Measurements from ENCODE around the gene PKD2. TPM values are rescaled to one million over a fixed set of nuclear protein-coding genes. Genes with fewer than 3 reads are reported as not detected.
A peak's percentile ranks its signal among the peaks of the same experiment; 100 is the strongest.

Gene PKD2
- total and polyA plus RNA-seq, 2 of the 4 experiments (the other 2 are of a cell fraction), result 43.8 to 51.3 TPM

- H3K9ac ChIP-seq (ENCODE audit: low read depth, low read length), result no peak overlapping the region
- no peak overlapping the region for H2BK15ac ChIP-seq (ENCODE audit: low read depth, low read length)
- peak overlapping the region; percentile 53 for H2AFZ ChIP-seq (replicated peaks; ENCODE audit: low read length, poor library complexity)
- no peak overlapping the region for H4K91ac ChIP-seq (ENCODE audit: insufficient read depth, low read depth, low read length)
- peak; percentile 26 for DNase-seq
- no peak overlapping the region for H3K18ac ChIP-seq (ENCODE audit: low read depth, low read length)
- no peak overlapping the region for H3K4me2 ChIP-seq (ENCODE audit: low read depth, low read length)
- H3K79me1 ChIP-seq (ENCODE audit: low read depth in 1 of 2, low read length in 2 of 2), result no peaks in the 10 kb centered on the region
- ChIA-PET CTCF (no interaction called here), POLR2A (ENCODE audit: unreplicated experiment) (no interaction called here)
- no peak overlapping the region for H3K23ac ChIP-seq (ENCODE audit: low read depth, low read length)
- intact Hi-C loops (cut with micrococcal nuclease) (no loop called here), dilution Hi-C loops (cut with HindIII; ENCODE audit: low sequenced_read_pairs, unreplicated experiment) (no loop called here), in situ Hi-C loops (cut with MboI; ENCODE audit: low sequenced_read_pairs) (no loop called here)
- H2AK5ac ChIP-seq (ENCODE audit: low read depth, low read length), result no peak overlapping the region
- no peaks in the 10 kb centered on the region for H3K27me3 ChIP-seq (ENCODE audit: control insufficient read depth, insufficient read depth, low read length)
- H3K56ac ChIP-seq (ENCODE audit: extremely low read depth, insufficient read depth, low read length), result no peak overlapping the region
- no peaks in the 10 kb centered on the region for H3K9me3 ChIP-seq (ENCODE audit: control insufficient read depth, insufficient read depth, low read length)
- no peaks in the 10 kb centered on the region for H3K36me3 ChIP-seq (ENCODE audit: control insufficient read depth, insufficient read depth, low read length)
- H2BK20ac ChIP-seq (ENCODE audit: low read depth, low read length), result no peak overlapping the region
- 0 out of 2 replicates have a peak, but pooled peaks cover 3% of the 10 kb centered on the region for H3K9me1 ChIP-seq (ENCODE audit: insufficient read depth, low read length)
- no CpG with 5 or more reads among the region's 3 CpGs for WGBS, 2 experiments (ENCODE audit: extremely low coverage in 2 of 2, insufficient read length in 1 of 2)
- H2AK9ac ChIP-seq (replicated peaks; ENCODE audit: low read depth, low read length, poor library complexity), result no peak overlapping the region
- no peak overlapping the region for H3K14ac ChIP-seq (replicated peaks; ENCODE audit: low read depth, low read length)
- no peaks in the 10 kb centered on the region for H3K4me1 ChIP-seq (ENCODE audit: control insufficient read depth, insufficient read depth, low read length)
- no peak overlapping the region for H3K4me3 ChIP-seq (ENCODE audit: insufficient read depth, low read depth, low read length)
- no peak for ATAC-seq (ENCODE audit: low read depth)
- H3K4ac ChIP-seq (ENCODE audit: low read depth, low read length), result no peak overlapping the region
- H2BK5ac ChIP-seq (ENCODE audit: low read depth, low read length, poor library complexity, severe bottlenecking), result no peak overlapping the region
- H3K27ac ChIP-seq (ENCODE audit: insufficient read depth, low read length), result no peak overlapping the region
- no peak overlapping the region for H4K8ac ChIP-seq (ENCODE audit: low read depth in 2 of 2, low read length in 2 of 2)
- no peak overlapping the region for H2BK120ac ChIP-seq (ENCODE audit: low read depth, low read length)
- no peak overlapping the region for H4K5ac ChIP-seq (ENCODE audit: low read depth, low read length)
- no peaks in the 10 kb centered on the region for H4K20me1 ChIP-seq (ENCODE audit: insufficient read depth, low read length)
- TF ChIP-seq SMC3 (IDR thresholded peaks at IDR 0.05; ENCODE audit: low read depth, low read length) (no peak), CTCF (conservative IDR thresholded peaks at IDR 0.05; ENCODE audit: low read depth, low read length) (no peak), ELK1 (IDR thresholded peaks at IDR 0.05; ENCODE audit: borderline replicate concordance, low read depth, low read length) (no peak), MAZ (IDR thresholded peaks at IDR 0.05; ENCODE audit: borderline replicate concordance, low read depth, low read length) (no peak), MXI1 (IDR thresholded peaks at IDR 0.05; ENCODE audit: borderline replicate concordance, low read depth, low read length) (no peak), RAD21 (IDR thresholded peaks at IDR 0.05; ENCODE audit: low read length) (no peak), RFX5 (IDR thresholded peaks at IDR 0.05; ENCODE audit: low read depth, low read length) (no peak), USF2 (IDR thresholded peaks at IDR 0.05; ENCODE audit: low read depth, low read length) (no peak)
- BruUV-seq (replicated peaks), result no TSS peak
Observed at GRCh38 chr4:88097781-88098180, 90.3 kb downstream of the PKD2 start.

Data from IMR-90 (cell line).